Panc1 (cell line): ENCODE results near the gene ZP1. TPM values are rescaled to one million over a fixed set of nuclear protein-coding genes. Genes with fewer than 3 reads are reported as not detected.
A peak's percentile ranks its signal among the peaks of the same experiment; 100 is the strongest.

Experiments used
- ATAC-seq: fragments of 200-7000 bp; cut with Tn5 transposase; 2 replicates; pipeline ENCODE4 v1.9.1; 2020; ENCODE audit warnings: mild to moderate bottlenecking, moderate library complexity
- BruUV-seq: library from RNA; stranded (reverse); fragments of 400-500 nt; replicated peaks from 2 replicates; lab custom pipeline; 2021; lab: Mats Ljungman, UMichigan
- CTCF ChIA-PET: fragments of 300-600 bp; sonication (Branson Sonifier 250); formaldehyde crosslinking; loops from one replicate; lab custom pipeline; 2022; ENCODE audit warnings: antibody characterized with exemption; lab: Charles Lee
- POLR2A ChIA-PET: fragments of 300-600 bp; sonication (Branson Sonifier 250); formaldehyde crosslinking; loops from one replicate; lab custom pipeline; 2022; ENCODE audit warnings: antibody characterized with exemption; lab: Charles Lee
- DNase-seq: peaks from one replicate; pipeline ENCODE4 v3.0.0-alpha.2; 2010; ENCODE audit warnings: low read depth, low spot score
- H3K27ac ChIP-seq: 2 replicates; pipeline ENCODE4 v1.5.1; 2011; ENCODE audit warnings: mild to moderate bottlenecking, low read length, inconsistent platforms
- H3K27me3 ChIP-seq: fragments of 200-500 bp; sonication (Bioruptor generic); 2 replicates; pipeline ENCODE4 v1.6.0; 2014; ENCODE audit warnings: low read length, inconsistent platforms; ENCODE audit not compliant: control insufficient read depth, insufficient read depth
- H3K36me3 ChIP-seq: fragments of 200-500 bp; sonication (Bioruptor generic); 2 replicates; pipeline ENCODE4 v1.5.1; 2014; ENCODE audit warnings: inconsistent platforms, mild to moderate bottlenecking, low read length, moderate library complexity; ENCODE audit not compliant: control insufficient read depth, insufficient read depth
- H3K4me1 ChIP-seq: 2 replicates; pipeline ENCODE4 v1.5.1; 2011; ENCODE audit warnings: inconsistent platforms, mild to moderate bottlenecking, low read length, moderate library complexity; ENCODE audit not compliant: control insufficient read depth, insufficient read depth
- H3K4me3 ChIP-seq, 2 experiments: 2 replicates each; pipeline ENCODE4 v1.5.1; 2011 to 2012; ENCODE audit warnings: low read depth in 2 of 2, low read length in 2 of 2, mild to moderate bottlenecking in 2 of 2, inconsistent platforms in 1 of 2, moderate library complexity in 1 of 2
- H3K9me3 ChIP-seq: fragments of 200-500 bp; sonication (Bioruptor generic); 2 replicates; pipeline ENCODE4 v1.5.1; 2014; ENCODE audit warnings: low read depth, mild to moderate bottlenecking, inconsistent platforms, low read length, moderate library complexity; ENCODE audit not compliant: control insufficient read depth, insufficient read depth
- POLR2AphosphoS5 ChIP-seq: IDR thresholded peaks from 2 replicates; pipeline ENCODE4 v1.6.1; 2012; ENCODE audit warnings: mild to moderate bottlenecking, low read depth, low read length, moderate library complexity
- REST ChIP-seq, 2 experiments: IDR thresholded peaks; 2 replicates each; pipeline ENCODE4 v1.6.1; 2011 to 2012; ENCODE audit warnings: low read depth in 2 of 2, control low read depth in 1 of 2, low read length in 1 of 2, mild to moderate bottlenecking in 1 of 2, moderate library complexity in 1 of 2; ENCODE audit not compliant: insufficient read depth in 1 of 2
- SIN3A ChIP-seq: IDR thresholded peaks from 2 replicates; pipeline ENCODE4 v1.6.1; 2012; ENCODE audit warnings: low read depth, mild to moderate bottlenecking, low read length, moderate library complexity, borderline replicate concordance; ENCODE audit not compliant: insufficient read depth
- TCF7L2 ChIP-seq: IDR thresholded peaks from 2 replicates; pipeline ENCODE4 v1.6.1; 2011; ENCODE audit warnings: mild to moderate bottlenecking, low read depth, low read length, inconsistent platforms
- in situ Hi-C: cut with HindIII; loops from 2 replicates; pipeline ENCODE4 v1.10.0; 2016; ENCODE audit warnings: low sequenced_read_pairs, low pct_unique_long_range_greater_than_20kb
- intact Hi-C: fragments of 100-400 bp; cut with micrococcal nuclease; formaldehyde crosslinking; loops from one replicate; pipeline ENCODE4 v1.10.0; 2022; ENCODE audit not compliant: unreplicated experiment
- total RNA-seq: library from RNA; stranded (reverse); gene quantifications from one replicate; pipeline ENCODE4 v1.2.1, GENCODE V29; 2021; ENCODE audit not compliant: unreplicated experiment
- TF ChIP-seq, protein P1 (sequence below): fragments of 450-650 bp; IDR thresholded peaks from 2 replicates; pipeline ENCODE4 v1.5.1; 2017; ENCODE audit warnings: mild to moderate bottlenecking

ZP1 gene
- total RNA-seq, 1 experiment from 2014 or later = not detected

DNA sequence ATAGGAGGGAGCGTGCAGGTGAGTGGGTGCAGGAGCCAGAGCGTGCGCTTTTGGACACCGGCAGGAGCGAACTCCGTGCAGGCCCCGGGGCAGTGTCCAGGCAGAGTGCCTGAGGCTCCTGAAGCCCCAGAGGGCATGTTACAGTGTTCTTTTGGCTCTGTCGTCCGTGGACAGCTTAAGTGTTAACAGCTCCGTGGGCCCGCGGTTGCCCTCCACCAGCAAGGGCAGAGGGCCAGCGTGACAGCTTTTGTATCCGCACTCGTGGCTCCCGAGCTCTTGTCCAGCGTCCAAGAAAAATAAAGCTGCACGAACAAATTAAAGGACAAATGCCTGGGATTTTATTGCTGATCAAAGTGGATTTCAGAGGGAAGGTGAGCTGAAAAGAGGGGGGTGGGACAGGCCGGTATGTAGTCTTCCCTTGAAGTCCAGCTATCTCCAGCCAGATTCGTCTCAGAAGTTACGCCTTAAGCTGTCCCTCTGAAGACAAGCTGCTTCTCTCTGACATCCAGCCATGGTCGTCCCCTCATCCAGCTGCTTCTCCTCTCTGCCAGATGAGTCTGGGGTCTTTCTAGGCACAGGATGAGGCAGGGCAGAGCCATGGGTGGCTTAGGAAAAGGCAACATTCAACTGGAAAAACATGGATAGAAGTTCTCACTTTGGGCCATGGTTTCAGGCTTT is 45.6 kb downstream of the ZP1 start:
- Histone ChIP-seq H3K36me3 (no peaks in the 10 kb centered on the region), H3K4me3 (peak overlapping the region; percentile 69 to 79; a peak in 3 of 4 replicates), H3K4me1 (peaks cover 15% of the 10 kb centered on the region), H3K27ac (peak overlapping the region; percentile 97), H3K27me3 (0 out of 2 replicates have a peak, but pooled peaks cover 3% of the 10 kb centered on the region), H3K9me3 (no peaks in the 10 kb centered on the region)
- ATAC-seq = no peak
- CTCF ChIA-PET = no interaction called here
- TF ChIP-seq REST (IDR thresholded peaks at IDR 0.05; ENCODE audit: insufficient read depth in 1 of 2, low read depth in 2 of 2, low read length in 1 of 2) (no peak), POLR2AphosphoS5 (no peak), SIN3A (no peak), TCF7L2 (no peak)
- TF ChIP-seq, protein P1, sequence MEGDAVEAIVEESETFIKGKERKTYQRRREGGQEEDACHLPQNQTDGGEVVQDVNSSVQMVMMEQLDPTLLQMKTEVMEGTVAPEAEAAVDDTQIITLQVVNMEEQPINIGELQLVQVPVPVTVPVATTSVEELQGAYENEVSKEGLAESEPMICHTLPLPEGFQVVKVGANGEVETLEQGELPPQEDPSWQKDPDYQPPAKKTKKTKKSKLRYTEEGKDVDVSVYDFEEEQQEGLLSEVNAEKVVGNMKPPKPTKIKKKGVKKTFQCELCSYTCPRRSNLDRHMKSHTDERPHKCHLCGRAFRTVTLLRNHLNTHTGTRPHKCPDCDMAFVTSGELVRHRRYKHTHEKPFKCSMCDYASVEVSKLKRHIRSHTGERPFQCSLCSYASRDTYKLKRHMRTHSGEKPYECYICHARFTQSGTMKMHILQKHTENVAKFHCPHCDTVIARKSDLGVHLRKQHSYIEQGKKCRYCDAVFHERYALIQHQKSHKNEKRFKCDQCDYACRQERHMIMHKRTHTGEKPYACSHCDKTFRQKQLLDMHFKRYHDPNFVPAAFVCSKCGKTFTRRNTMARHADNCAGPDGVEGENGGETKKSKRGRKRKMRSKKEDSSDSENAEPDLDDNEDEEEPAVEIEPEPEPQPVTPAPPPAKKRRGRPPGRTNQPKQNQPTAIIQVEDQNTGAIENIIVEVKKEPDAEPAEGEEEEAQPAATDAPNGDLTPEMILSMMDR = no peak
- no TSS peak for BruUV-seq
- intact Hi-C loops (no loop called here), in situ Hi-C loops (no loop called here)
- POLR2A ChIA-PET = no interaction called here
- DNase-seq = no peak

DNA sequence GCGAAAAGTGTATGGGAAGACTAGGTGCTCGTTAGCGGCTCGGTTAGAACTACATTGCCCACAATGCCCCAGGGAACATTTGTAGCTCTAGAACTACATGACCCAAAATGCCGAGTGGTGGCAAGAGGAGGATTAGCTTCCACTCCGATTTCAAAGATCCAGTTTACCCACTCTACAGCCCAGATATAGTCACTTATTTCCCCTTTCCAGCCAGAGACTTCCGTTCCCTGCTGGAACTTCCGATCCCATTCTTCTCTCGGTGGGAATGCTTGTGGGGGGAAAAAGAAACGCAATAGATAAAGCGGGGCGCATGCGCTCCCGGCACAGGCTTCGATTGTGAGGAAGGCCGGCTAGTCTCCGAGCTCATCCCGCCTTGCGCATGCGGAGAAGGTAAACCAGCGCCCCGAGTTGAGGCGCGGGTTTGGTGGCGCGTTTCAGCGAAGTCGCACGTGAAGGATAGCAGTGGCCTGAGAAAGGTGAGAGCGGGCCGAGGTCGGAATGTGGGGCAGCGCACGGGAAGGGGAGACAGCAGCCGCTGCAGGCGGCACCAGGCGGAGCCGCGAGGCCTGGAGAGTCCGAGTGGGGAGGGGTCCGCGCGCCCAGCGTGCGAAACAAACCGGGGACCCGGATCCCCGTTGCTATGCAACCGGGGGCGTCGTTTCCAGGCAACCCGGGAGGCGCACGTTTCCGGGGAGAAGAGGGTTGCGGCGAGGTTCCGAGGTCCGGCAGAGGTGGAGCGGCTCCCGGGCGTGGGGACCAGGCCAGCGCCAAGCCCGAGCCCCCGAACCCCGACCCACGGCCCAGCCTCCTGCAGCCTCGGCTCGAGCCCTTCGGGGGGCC is 46.7 kb downstream of the ZP1 start, which contains the start of gene TMEM109:
Gene TMEM109, plus strand, starts transcription at position 366 of the 840 bp plus-strand sequence. CDS start 5,536 bp downstream, outside the sequence.
- H3K4me1 ChIP-seq = peaks cover 15% of the 10 kb centered on the region
- in situ Hi-C loops = no loop called here
- 0 out of 2 replicates have a peak, but pooled peaks cover 3% of the 10 kb centered on the region for H3K27me3 ChIP-seq
- H3K4me3 ChIP-seq = peak within 1 kb of the TSS; percentile 69 to 79
- ATAC-seq = peak; percentile 90
- TSS peak; percentile 79 for BruUV-seq
- DNase-seq = peak; percentile 79
- no peaks in the 10 kb centered on the region for H3K9me3 ChIP-seq
- ChIA-PET CTCF (interaction anchor here (0.6 kb wide), 2 partner anchors 14 to 234 kb away, joined by 3 read pairs; no protein-coding TSS in a partner anchor), POLR2A (no interaction called here)
- TF ChIP-seq TCF7L2 = no peak
- TF ChIP-seq POLR2AphosphoS5 = peak; percentile 48; the same call in 1 of the 2 replicates
- peak; percentile 78; the same call in 1 of the 2 replicates for TF ChIP-seq SIN3A
- intact Hi-C loops = no loop called here
- peak within 1 kb of the TSS; percentile 97 for H3K27ac ChIP-seq
- no peaks in the 10 kb centered on the region for H3K36me3 ChIP-seq
